ENCODE data around the gene UPP2. TPM values are rescaled to one million over a fixed set of nuclear protein-coding genes. Genes with fewer than 3 reads are reported as not detected.

The UPP2 gene
- total and polyA plus RNA-seq, 2 of the 8 experiments (the other 6 are each of a cell fraction or from before 2014, with no cell fraction given): not detected

- Histone ChIP-seq H2BK15ac (ENCODE audit: low read length) (no peak overlapping the region), H3K18ac (ENCODE audit: extremely low read depth, low read length) (no peak overlapping the region), H3K79me2 (ENCODE audit: control insufficient read depth in 1 of 2, insufficient read depth in 2 of 2, low read length in 2 of 2) (no peaks in the 10 kb centered on the region), H3K56ac (replicated peaks; ENCODE audit: insufficient read length, low read depth, low read length) (no peak overlapping the region), H3K23ac (ENCODE audit: insufficient read length) (no peak overlapping the region), H3K23me2 (ENCODE audit: low read depth, low read length) (no peaks in the 10 kb centered on the region), H3K4me2 (ENCODE audit: insufficient read depth in 1 of 2, low read depth in 2 of 2, low read length in 2 of 2) (no peak overlapping the region), H2AK5ac (ENCODE audit: low read depth, low read length) (no peak overlapping the region), H3K14ac (ENCODE audit: insufficient read length) (no peak overlapping the region), H4K5ac (ENCODE audit: insufficient read length, low read depth, low read length) (no peak overlapping the region), H3K4me3 (ENCODE audit: extremely low read depth in 1 of 4, insufficient read depth in 2 of 4, low read depth in 3 of 4, low read length in 4 of 4) (no peak overlapping the region), H3K9ac (replicated peaks in 1 of 4; ENCODE audit: extremely low read depth in 1 of 4, low read depth in 3 of 4, low read length in 3 of 4) (no peak overlapping the region), H3K36me3 (ENCODE audit: control insufficient read depth in 2 of 4, insufficient read depth in 4 of 4, low read length in 3 of 4) (no peaks in the 10 kb centered on the region; a peak in 1 of 8 replicates), H3K9me3 (ENCODE audit: insufficient read depth in 2 of 2, low read depth in 1 of 2, low read length in 1 of 2) (no peaks in the 10 kb centered on the region), H2BK12ac (ENCODE audit: low read depth, low read length) (no peak overlapping the region), H3K27ac (ENCODE audit: low read depth, low read length) (no peak overlapping the region), H4K91ac (replicated peaks; ENCODE audit: insufficient read length, low read length) (no peak overlapping the region), H3K4me1 (replicated peaks in 1 of 4; ENCODE audit: control insufficient read depth in 3 of 4, insufficient read depth in 4 of 4, low read length in 3 of 4) (no peaks in the 10 kb centered on the region), H2BK120ac (replicated peaks; ENCODE audit: low read depth, low read length) (no peak overlapping the region), H3K79me1 (ENCODE audit: low read depth, low read length) (no peaks in the 10 kb centered on the region), H4K8ac (ENCODE audit: extremely low read depth, insufficient read depth, low read length) (no peak overlapping the region), H3K4ac (replicated peaks; ENCODE audit: insufficient read length, low read depth, low read length) (no peak overlapping the region), H2BK20ac (ENCODE audit: low read length) (no peak overlapping the region), H3K27me3 (replicated peaks in 1 of 4; ENCODE audit: control insufficient read depth in 3 of 4, extremely low read depth in 1 of 4, insufficient read depth in 3 of 4, low read length in 3 of 4) (no peaks in the 10 kb centered on the region), H2BK5ac (ENCODE audit: low read depth, low read length) (no peak overlapping the region), H2AFZ (ENCODE audit: low read length) (no peak overlapping the region), H4K20me1 (replicated peaks in 1 of 2; ENCODE audit: control insufficient read depth in 1 of 2, insufficient read depth in 2 of 2, low read length in 2 of 2) (no peaks in the 10 kb centered on the region)
- ChIA-PET CTCF (ENCODE audit: partially characterized antibody) (interaction anchor here (1.0 to 1.9 kb wide), 2 partner anchors 10 to 18 kb away, joined by 3 to 5 read pairs; no protein-coding TSS in a partner anchor), POLR2A (ENCODE audit: partially characterized antibody) (no interaction called here)
- 81% methylated on average over 5 of the region's 5 CpGs; no CpG with 5 or more reads in 1 of the 2 experiments for WGBS, 2 experiments (ENCODE audit: extremely low coverage in 1 of 2, insufficient coverage in 1 of 2, insufficient read length in 1 of 2, insufficient replicate concordance in 2 of 2, low coverage in 1 of 2, low lambda C conversion rate in 2 of 2, missing lambda C conversion rate in 1 of 2)
- FAIRE-seq (no peak), DNase-seq (ENCODE audit: low read depth in 1 of 2, low spot score in 2 of 2) (no peak)
- TF ChIP-seq BCL11A (IDR thresholded peaks at IDR 0.05; ENCODE audit: low read depth in 2 of 2, low read length in 2 of 2) (no peak), POLR2AphosphoS5 (IDR thresholded peaks at IDR 0.05; ENCODE audit: low read depth, low read length) (no peak), HDAC2 (IDR thresholded peaks at IDR 0.05; ENCODE audit: borderline replicate concordance in 1 of 2, low read depth in 2 of 2, low read length in 2 of 2) (no peak), SIX5 (IDR thresholded peaks at IDR 0.05; ENCODE audit: low read depth, low read length) (no peak), PHF8 (conservative IDR thresholded peaks at IDR 0.05; ENCODE audit: low read depth, low read length) (no peak), GABPA (IDR thresholded peaks at IDR 0.05; ENCODE audit: borderline replicate concordance, insufficient read depth, low read length) (no peak)
Measured at GRCh38 chr2:158138255-158138654, 36.6 kb downstream of the UPP2 start.
